GM18951 (cell line): ENCODE data around the gene PACRG.

Experiments used
- POLR2A ChIP-seq: IDR thresholded peaks from 4 replicates; pipeline ENCODE4 v1.6.1; 2011; ENCODE audit warnings: mild to moderate bottlenecking; ENCODE audit not compliant: insufficient read length, insufficient read depth; ENCODE audit errors: extremely low read depth
- in situ Hi-C: fragments of 300-500 bp; cut with MboI; formaldehyde crosslinking; loops from one replicate; pipeline ENCODE4 v1.12.0; 2022; ENCODE audit warnings: low sequenced_read_pairs, mixed read lengths, inconsistent platforms; ENCODE audit not compliant: unreplicated experiment

Gene PACRG

GRCh38 chr6:163349696-163350095 lies 621.9 kb downstream of the PACRG start:
- TF ChIP-seq POLR2A, result no peak
- in situ Hi-C loops, result no loop called here

GRCh38 chr6:163351013-163351412 lies 623.2 kb downstream of the PACRG start:
- in situ Hi-C loops, result no loop called here
- no peak for TF ChIP-seq POLR2A

- no peak for TF ChIP-seq POLR2A
- in situ Hi-C loops, result no loop called here
Measured at GRCh38 chr6:163352011-163352685, 624.4 kb downstream of the PACRG start.

GRCh38 chr6:163352966-163353365 lies 625.2 kb downstream of the PACRG start:
- in situ Hi-C loops, result no loop called here
- no peak for TF ChIP-seq POLR2A

- TF ChIP-seq POLR2A, result no peak
- in situ Hi-C loops, result no loop called here
Measured at GRCh38 chr6:163354085-163354484, 626.3 kb downstream of the PACRG start.

- no peak for TF ChIP-seq POLR2A
- in situ Hi-C loops, result no loop called here
Measured at GRCh38 chr6:163354761-163355425, 627.1 kb downstream of the PACRG start.

GRCh38 chr6:163355426-163355991 lies 627.7 kb downstream of the PACRG start:
- TF ChIP-seq POLR2A, result no peak
- in situ Hi-C loops, result no loop called here

- in situ Hi-C loops, result no loop called here
- no peak for TF ChIP-seq POLR2A
Measured at GRCh38 chr6:163356324-163356723, 628.5 kb downstream of the PACRG start.

- in situ Hi-C loops, result no loop called here
- TF ChIP-seq POLR2A, result no peak
Measured at GRCh38 chr6:163356743-163357142, 629.0 kb downstream of the PACRG start.

GRCh38 chr6:163364641-163365040 lies 636.9 kb downstream of the PACRG start:
- TF ChIP-seq POLR2A, result no peak
- in situ Hi-C loops, result no loop called here
